ENCODE data around the gene GAK.

The GAK gene

DNA sequence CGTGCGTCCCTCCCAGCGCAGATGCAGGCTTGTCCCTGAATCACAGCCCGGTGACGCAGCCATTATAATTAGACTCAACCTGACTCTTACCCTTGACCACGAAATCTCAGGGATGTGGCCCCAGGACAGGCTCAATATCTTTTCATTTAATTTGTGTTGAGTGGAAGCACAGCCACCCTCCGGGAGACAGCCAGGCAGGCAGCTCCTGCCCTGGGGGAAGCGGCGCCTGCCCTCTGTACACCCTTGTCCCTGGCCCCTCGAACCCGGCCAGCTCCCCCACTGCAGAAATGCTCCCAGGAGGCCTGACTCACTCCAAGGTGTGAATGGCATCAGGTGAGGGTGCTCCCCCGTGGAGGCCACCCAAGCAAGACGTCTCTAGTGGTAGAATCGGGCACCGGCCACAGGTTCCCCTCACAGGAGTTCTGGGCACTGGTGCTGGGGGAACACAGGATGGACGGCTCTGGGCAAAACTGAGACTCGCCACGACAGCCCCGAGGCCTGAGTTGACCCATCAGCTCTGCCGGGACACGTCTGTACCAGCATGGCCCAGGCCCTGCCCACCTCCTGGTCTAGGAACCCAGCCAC, 108.8 kb downstream of the GAK start:
- no peak overlapping the region for H3K4me3 ChIP-seq (ENCODE audit: low read depth, low read length)
- no peak for TF ChIP-seq CTCF (conservative IDR thresholded peaks at IDR 0.05; ENCODE audit: low read depth, low read length)
- DNase-seq (ENCODE audit: low read depth): no peak

DNA sequence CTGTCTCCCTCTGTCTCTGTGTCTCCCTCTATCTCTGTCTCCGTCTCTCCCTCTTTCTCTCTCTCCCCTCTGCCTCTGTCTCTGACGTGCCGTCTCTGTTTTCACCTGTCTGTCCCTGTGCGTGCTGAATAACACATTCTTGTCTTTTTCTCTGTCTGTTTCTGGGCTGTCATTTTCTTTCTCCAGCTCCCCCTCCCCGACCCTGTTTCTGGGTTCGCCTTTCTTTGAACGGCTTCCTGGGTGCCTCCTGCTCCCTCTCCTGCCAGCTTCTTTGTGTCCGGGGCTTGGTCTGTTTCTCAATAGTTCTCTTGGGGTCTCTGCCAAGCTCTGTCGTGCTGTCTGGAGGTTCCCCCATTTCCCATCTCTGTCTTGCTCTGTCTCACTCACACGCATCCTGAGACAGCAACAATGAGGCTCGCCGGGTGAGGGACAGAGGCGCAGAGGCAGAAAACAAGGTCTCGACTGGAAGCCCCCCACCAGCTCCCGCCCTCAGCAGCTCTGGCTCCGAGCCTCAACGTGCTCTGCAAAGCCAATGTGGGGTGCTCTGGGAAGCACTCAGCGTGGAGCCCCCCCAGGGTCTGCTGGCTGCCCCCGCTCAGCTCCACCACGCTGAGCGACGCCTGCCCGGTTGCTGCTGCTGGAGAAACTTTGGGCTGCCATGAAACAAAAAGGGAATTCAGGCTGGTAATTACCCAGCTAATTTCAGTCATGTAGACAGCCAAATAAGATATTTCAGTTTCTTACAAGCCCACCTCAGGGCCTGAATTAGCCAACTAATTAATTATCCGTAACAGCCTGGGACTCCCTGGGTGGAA, 109.5 kb downstream of the GAK start:
- no peak for TF ChIP-seq CTCF (conservative IDR thresholded peaks at IDR 0.05; ENCODE audit: low read depth, low read length)
- H3K4me3 ChIP-seq (ENCODE audit: low read depth, low read length): no peak overlapping the region
- DNase-seq (ENCODE audit: low read depth): no peak

DNA sequence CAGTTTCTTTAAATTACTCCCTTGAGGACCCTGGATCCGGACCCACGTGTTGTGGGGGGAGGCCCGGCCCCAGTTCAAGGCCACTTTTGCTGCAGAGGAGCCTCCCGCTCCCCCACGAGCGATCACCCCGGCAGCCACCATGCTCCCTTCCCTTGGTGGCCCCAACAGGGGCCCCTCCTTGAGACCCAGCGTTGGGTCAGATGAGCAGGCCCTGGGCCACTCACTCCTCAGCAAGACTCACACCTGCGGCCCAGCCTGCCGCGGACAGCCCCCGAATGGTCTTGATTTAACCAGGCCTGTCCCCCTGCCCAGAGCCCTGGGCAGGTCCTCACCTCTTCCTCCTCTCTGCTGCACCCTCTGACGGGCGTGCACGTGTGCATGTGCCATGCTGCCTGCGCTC, 110.5 kb downstream of the GAK start:
- TF ChIP-seq CTCF (conservative IDR thresholded peaks at IDR 0.05; ENCODE audit: low read depth, low read length): no peak
- no peak overlapping the region for H3K4me3 ChIP-seq (ENCODE audit: low read depth, low read length)
- no peak for DNase-seq (ENCODE audit: low read depth)

DNA sequence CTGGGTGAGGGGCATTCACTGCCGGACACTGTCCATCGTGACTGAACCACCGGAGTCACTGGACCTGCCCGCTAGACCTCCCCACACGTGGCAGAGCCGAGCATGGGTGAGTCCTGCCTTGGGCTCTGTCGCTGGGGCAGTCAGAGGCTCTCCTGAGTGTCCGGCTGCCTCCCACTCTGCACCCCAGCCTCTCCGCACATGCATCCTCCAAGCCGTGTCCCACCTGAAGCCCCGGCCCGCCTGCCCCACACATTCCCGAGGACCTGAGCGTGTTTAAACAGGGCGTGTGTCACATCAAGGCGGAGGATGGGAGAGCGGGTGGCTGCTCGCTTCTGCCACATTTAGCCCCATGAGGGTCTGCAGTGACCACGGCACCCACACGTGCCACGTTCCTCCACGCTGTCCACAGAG, 110.9 kb downstream of the GAK start:
- no peak for TF ChIP-seq CTCF (conservative IDR thresholded peaks at IDR 0.05; ENCODE audit: low read depth, low read length)
- DNase-seq (ENCODE audit: low read depth): no peak

DNA sequence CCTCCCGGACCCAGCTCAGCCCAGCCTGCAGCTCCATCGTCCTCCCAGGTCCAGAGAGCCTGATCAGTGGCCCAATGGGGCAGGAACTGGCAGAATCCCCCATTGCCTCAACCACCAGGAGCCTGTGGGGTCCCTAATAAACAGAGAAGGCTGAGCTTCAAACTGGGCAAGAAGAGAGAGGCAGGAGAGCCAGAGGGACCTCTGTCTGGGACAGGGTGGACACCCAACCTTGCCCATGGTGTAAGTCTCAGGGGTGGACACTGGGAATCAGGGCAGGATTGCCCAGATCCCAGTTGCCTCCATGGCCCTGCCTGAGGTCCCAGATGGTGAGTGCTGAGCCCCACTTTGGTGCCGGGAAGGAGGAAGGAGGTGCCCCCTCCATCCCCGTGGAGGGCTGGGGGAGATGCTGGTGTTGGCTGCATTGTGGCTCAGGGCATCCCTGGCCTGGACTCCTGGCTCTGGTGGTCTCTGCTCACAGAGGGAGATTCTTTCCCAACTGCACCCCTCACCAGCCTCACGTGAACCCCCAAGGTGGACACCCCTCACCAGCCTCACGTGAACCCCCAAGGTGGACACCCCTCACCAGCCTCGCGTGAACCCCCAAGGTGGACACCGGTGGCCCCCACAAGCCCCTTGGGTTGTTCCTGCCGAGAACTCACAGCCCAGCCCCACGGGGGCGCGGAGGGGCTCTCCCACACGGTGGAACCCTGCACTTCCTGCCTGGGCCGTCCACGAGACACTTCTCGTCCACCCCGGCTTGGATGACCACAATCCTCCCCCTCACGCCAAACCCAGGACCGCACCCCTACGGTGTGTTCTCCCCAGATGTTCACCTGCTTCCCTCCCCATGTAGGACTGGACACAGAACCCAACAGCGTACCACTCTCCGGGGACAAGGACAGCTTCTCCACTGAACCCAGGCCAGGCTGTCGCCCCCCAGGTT, 111.6 kb downstream of the GAK start:
- no peak for DNase-seq (ENCODE audit: low read depth)
- TF ChIP-seq CTCF (conservative IDR thresholded peaks at IDR 0.05; ENCODE audit: low read depth, low read length): no peak
- no peak overlapping the region for H3K4me3 ChIP-seq (ENCODE audit: low read depth, low read length)

More for the DNA sequence above, 110.9 kb downstream of the GAK start:
- H3K4me3 ChIP-seq (ENCODE audit: low read depth, low read length): no peak overlapping the region

DNA sequence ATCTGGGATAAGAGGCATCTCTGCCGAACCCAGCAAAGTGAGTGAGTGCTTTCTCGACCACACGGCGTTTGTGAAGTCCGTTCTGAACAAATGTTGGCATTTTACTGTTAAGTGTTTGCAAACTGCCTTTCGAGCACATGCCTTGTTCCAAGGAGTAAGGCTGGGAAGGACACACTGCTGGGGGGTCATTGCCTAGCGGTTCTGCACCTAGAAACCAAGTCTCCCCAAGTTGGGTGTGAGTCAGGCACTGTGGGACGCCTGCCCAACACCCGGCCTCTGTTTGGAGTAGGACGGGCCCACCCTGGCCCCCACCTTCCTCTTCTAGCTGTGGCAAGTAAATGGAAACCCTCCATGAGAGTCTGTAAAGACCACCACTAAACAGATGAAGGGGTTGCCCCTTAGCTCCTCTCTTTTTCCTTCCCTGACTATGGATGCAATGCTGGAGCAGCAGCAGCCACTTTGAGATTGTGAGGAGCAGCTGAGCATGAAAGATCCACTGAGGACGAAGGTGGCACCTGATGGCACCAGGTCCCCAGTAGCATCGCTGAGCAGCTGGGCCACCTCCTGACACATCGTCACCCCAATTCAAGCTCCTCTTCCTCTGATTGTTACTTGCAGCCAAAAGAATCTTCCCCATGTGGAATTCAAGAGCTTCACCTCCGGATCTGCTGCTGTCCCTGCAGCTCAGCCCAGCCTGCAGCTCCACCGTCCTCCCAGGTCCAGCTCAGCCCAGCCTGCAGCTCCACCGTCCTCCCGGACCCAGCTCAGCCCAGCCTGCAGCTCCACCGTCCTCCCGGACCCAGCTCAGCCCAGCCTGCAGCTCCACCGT, 112.5 kb downstream of the GAK start:
- TF ChIP-seq CTCF (conservative IDR thresholded peaks at IDR 0.05; ENCODE audit: low read depth, low read length): no peak
- no peak for DNase-seq (ENCODE audit: low read depth)
- no peak overlapping the region for H3K4me3 ChIP-seq (ENCODE audit: low read depth, low read length)

All from choroid plexus epithelial cell (primary cell).